K562 (cell line): ENCODE results near the gene DOCK4. TPM values are rescaled to one million over a fixed set of nuclear protein-coding genes. Genes with fewer than 3 reads are reported as not detected.

ENCODE experiments used
- ATAC-seq: fragments of 200-7000 bp; cut with Tn5 transposase; 3 replicates; pipeline ENCODE4 v1.9.1; 2020; ENCODE audit warnings: moderate library complexity
- BruUV-seq: library from RNA; stranded (reverse); fragments of 400-500 nt; replicated peaks from 2 replicates; lab custom pipeline; 2021; lab: Mats Ljungman, UMichigan
- CTCF ChIA-PET: fragments of 300-600 bp; formaldehyde crosslinking; extraction: SDS; loops from one replicate; lab custom pipeline; 2021; ENCODE audit warnings: low intra/inter-chr PET ratio; lab: Yijun Ruan, JAX
- POLR2A ChIA-PET: fragments of 300-600, 350-650 bp; sonication (Branson Sonifier 250); formaldehyde crosslinking; extraction: SDS; loops from one replicate; lab custom pipeline; 2021; ENCODE audit warnings: antibody characterized with exemption, inconsistent platforms; lab: Yijun Ruan, JAX
- DNase-seq, 4 experiments: peaks; one replicate each; pipeline versions ENCODE4 v3.0.0 to v3.0.0-alpha.2; 2011 to 2018; ENCODE audit warnings: low spot score in 3 of 4, mixed read lengths in 3 of 4; ENCODE audit errors: extremely low read depth in 1 of 4
- FAIRE-seq: peaks from 2 replicates; lab custom pipeline; 2011; peaks lifted over from hg19 to GRCh38; lab: Jason Lieb, UNC
- H2AFZ ChIP-seq: 2 replicates; pipeline ENCODE4 v1.6.0; 2011; ENCODE audit warnings: low read depth, low read length, control low read depth, inconsistent platforms
- H3K27ac ChIP-seq: fragments of 200-600 bp; 3 replicates; pipeline ENCODE4 v1.8.0; 2011; ENCODE audit warnings: low read depth, mild to moderate bottlenecking, control low read depth, inconsistent platforms, low read length, moderate library complexity, mixed read lengths; ENCODE audit errors: extremely low read depth
- H3K27me3 ChIP-seq, 2 experiments: fragments of 300-600 bp in 1 of 2; 2 replicates in 1 of 2; 3 replicates in 1 of 2; pipeline versions ENCODE4 v1.6.0 to v1.8.0; 2011; ENCODE audit warnings: inconsistent platforms in 2 of 2, low read length in 2 of 2, mild to moderate bottlenecking in 1 of 2, mixed read lengths in 1 of 2, moderate library complexity in 1 of 2; ENCODE audit not compliant: control insufficient read depth in 2 of 2, insufficient read depth in 2 of 2
- H3K36me3 ChIP-seq: fragments of 300-600 bp; 3 replicates; pipeline ENCODE4 v1.8.0; 2011; ENCODE audit warnings: mild to moderate bottlenecking, low read length, inconsistent platforms; ENCODE audit not compliant: control insufficient read depth, insufficient read depth
- H3K4me1 ChIP-seq, 2 experiments: fragments of 200-600 bp in 1 of 2; replicated peaks in 1 of 2; 2 replicates in 1 of 2; 3 replicates in 1 of 2; pipeline versions ENCODE4 v1.5.1 to v1.8.0; 2011; ENCODE audit warnings: inconsistent platforms in 2 of 2, low read length in 2 of 2, mild to moderate bottlenecking in 1 of 2, mixed read lengths in 1 of 2, moderate library complexity in 1 of 2; ENCODE audit not compliant: control insufficient read depth in 2 of 2, insufficient read depth in 2 of 2
- H3K4me2 ChIP-seq: 2 replicates; pipeline ENCODE4 v1.6.1; 2011; ENCODE audit warnings: low read length, control low read depth, inconsistent platforms, mixed read lengths; ENCODE audit not compliant: insufficient read depth
- H3K4me3 ChIP-seq: fragments of 200-600 bp; sonication (generic), shearing (Covaris generic); 2 replicates; pipeline ENCODE4 v1.5.1; 2016; ENCODE audit warnings: control low read depth, inconsistent platforms
- H3K79me2 ChIP-seq: fragments of 200-600 bp; 3 replicates; pipeline ENCODE4 v1.8.0; 2011; ENCODE audit warnings: low read length, inconsistent platforms; ENCODE audit not compliant: control insufficient read depth, insufficient read depth
- H3K9ac ChIP-seq, 2 experiments: 2 replicates each; pipeline versions ENCODE4 v1.6.0 to v1.6.1; 2011; ENCODE audit warnings: low read depth in 2 of 2, low read length in 2 of 2, control low read depth in 1 of 2, inconsistent platforms in 1 of 2, mild to moderate bottlenecking in 1 of 2, mixed read lengths in 1 of 2; ENCODE audit not compliant: insufficient read depth in 1 of 2
- H3K9me1 ChIP-seq: one replicate; pipeline ENCODE4 v1.6.0; 2011; ENCODE audit warnings: inconsistent platforms, mild to moderate bottlenecking, low read length, moderate library complexity; ENCODE audit not compliant: control insufficient read depth, insufficient read depth
- H3K9me3 ChIP-seq: replicated peaks from 2 replicates; pipeline ENCODE4 v1.5.1; 2011; ENCODE audit warnings: low read depth, low read length, inconsistent platforms; ENCODE audit not compliant: control insufficient read depth, insufficient read depth
- H4K20me1 ChIP-seq: replicated peaks from 2 replicates; pipeline ENCODE4 v1.6.1; 2011; ENCODE audit warnings: low read length, inconsistent platforms, mixed read lengths; ENCODE audit not compliant: control insufficient read depth, insufficient read depth
- CBX1 ChIP-seq: sonication (generic); IDR thresholded peaks from 2 replicates; pipeline ENCODE4 v1.6.1; 2016; ENCODE audit warnings: antibody characterized with exemption, low read depth, mild to moderate bottlenecking
- CBX2 ChIP-seq: fragments of 200-600 bp; sonication (generic); IDR thresholded peaks from one replicate; pipeline ENCODE4 v1.6.1; 2012; ENCODE audit warnings: mild to moderate bottlenecking, low read length, inconsistent platforms; ENCODE audit not compliant: insufficient read depth, poor library complexity, severe bottlenecking
- IRF1 ChIP-seq: sonication (generic); formaldehyde crosslinking; IDR thresholded peaks from 2 replicates; pipeline ENCODE4 v1.8.0; 2022; ENCODE audit warnings: missing genetic modification reagents, mild to moderate bottlenecking, borderline replicate concordance
- ZKSCAN8 ChIP-seq: fragments of 200-800 bp; sonication (Bioruptor generic); IDR thresholded peaks from 2 replicates; pipeline ENCODE4 v1.6.1; 2016; ENCODE audit warnings: missing genetic modification characterization, missing compliant biosample characterization
- ZNF277 ChIP-seq: fragments of 250-450 bp; sonication (Bioruptor Pico); IDR thresholded peaks from 2 replicates; pipeline ENCODE4 v1.8.0; 2022; ENCODE audit warnings: inconsistent platforms, mild to moderate bottlenecking, moderate library complexity, borderline replicate concordance
- ZNF282 ChIP-seq: sonication (generic); formaldehyde crosslinking; IDR thresholded peaks from 2 replicates; pipeline ENCODE4 v1.8.1; 2023; ENCODE audit warnings: missing genetic modification reagents
- WGBS: fragments of 100-300 bp; shearing (Covaris generic); methylation state at CpG from one replicate; pipeline ENCODE4 v1.1.6; 2016; ENCODE audit warnings: low coverage, mixed read lengths; ENCODE audit not compliant: insufficient coverage; ENCODE audit errors: missing lambda C conversion rate; 5-methylcytosine and 5-hydroxymethylcytosine counted together
- in situ Hi-C: fragments of 300-500 bp; cut with MboI; formaldehyde crosslinking; loops from 4 replicates; pipeline ENCODE4 v1.15.0; 2018; ENCODE audit warnings: inconsistent platforms, mixed read lengths
- intact Hi-C: fragments of 100-400 bp; cut with micrococcal nuclease; formaldehyde crosslinking; loops from 2 replicates; pipeline ENCODE4 v1.14.2; 2022
- polyA plus RNA-seq, 8 experiments: library from polyadenylated mRNA; depleted of rRNA in 4 of 8; stranded (reverse) in 5 of 8; unstranded in 3 of 8; fragments of >200 nt; fragmentation: Nextera tagmentation in 2 of 8; fragmentation: Illumina TruSeq in 1 of 8; extraction: Ambion mirVana in 2 of 8; extraction: Trizol in 1 of 8; gene quantifications; 2 replicates each; pipeline versions ENCODE4 v1.2.1 to v1.2.3, GENCODE V29; 2011 to 2014; ENCODE audit warnings: inconsistent platforms in 1 of 8, missing spikeins in 1 of 8
- total RNA-seq, 7 experiments: library from RNA; depleted of rRNA in 6 of 7; stranded (reverse); fragments of >200 nt in 6 of 7; fragmentation: Illumina TruSeq in 2 of 7; extraction: Trizol in 2 of 7; gene quantifications; 2 replicates each; pipeline versions ENCODE4 v1.2.1 to v1.2.3, GENCODE V29; 2011 to 2021; ENCODE audit warnings: low replicate concordance in 1 of 7

DOCK4 gene
- total and polyA plus RNA-seq, 9 of the 15 experiments (the other 6 are each of a cell fraction or from before 2014, with no cell fraction given) = 0.42 to 5.7 (median 2.3) TPM

- Histone ChIP-seq H3K9me3 (no peaks in the 10 kb centered on the region), H2AFZ (no peak overlapping the region), H3K9ac (no peak overlapping the region), H4K20me1 (no peaks in the 10 kb centered on the region), H3K4me3 (no peak overlapping the region), H3K27me3 (no peaks in the 10 kb centered on the region), H3K36me3 (no peaks in the 10 kb centered on the region), H3K4me1 (no peaks in the 10 kb centered on the region), H3K79me2 (no peaks in the 10 kb centered on the region), H3K27ac (no peak overlapping the region), H3K9me1 (no peaks in the 10 kb centered on the region)
- in situ Hi-C loops (no loop called here), intact Hi-C loops (no loop called here)
- no TSS peak for BruUV-seq
- DNase-seq (no peak), ATAC-seq (no peak)
- POLR2A ChIA-PET = interaction anchor here (0.6 kb wide), 1 partner anchor 13 kb away, joined by 3 read pairs; no protein-coding TSS in a partner anchor
- no peak for TF ChIP-seq CBX2
- no peak for TF ChIP-seq CBX1
- TF ChIP-seq ZNF277 (CRISPR knock-in tag) = peak; percentile 53
- TF ChIP-seq ZKSCAN8 (CRISPR knock-in tag) = no peak
- TF ChIP-seq IRF1 (CRISPR knock-in tag) = no peak
- no peak for TF ChIP-seq ZNF282 (CRISPR knock-in tag)
- TF ChIP-seq, all 486 proteins: peak for 1
- no peak overlapping the region for H3K4me2 ChIP-seq
- CTCF ChIA-PET = no interaction called here
- FAIRE-seq = no peak
- 8% methylated on average over 1 of the region's 1 CpG for WGBS
Observed at GRCh38 chr7:112234147-112234546, 27.9 kb upstream of the DOCK4 start.
